Coronary artery (tissue), 2 donors: Measurements from ENCODE around the gene RNASEH2B.

ENCODE experiments used
- DNase-seq: peaks from one replicate; pipeline ENCODE4 v3.0.0-alpha.2; 2017; ENCODE audit warnings: low spot score
- H3K27ac ChIP-seq, 2 donors: fragments of 200-600 bp; sonication (generic); one replicate each; pipeline ENCODE4 v1.5.1; 2016 to 2019
- H3K4me3 ChIP-seq: fragments of 200-600 bp; sonication (generic); 2 replicates; pipeline ENCODE4 v1.5.1; 2016; ENCODE audit warnings: mild to moderate bottlenecking, moderate library complexity
- CTCF ChIP-seq: fragments of 200-600 bp; sonication (generic); IDR thresholded peaks from one replicate; pipeline ENCODE4 v1.5.1; 2019; ENCODE audit warnings: antibody characterized with exemption

Gene RNASEH2B

DNA sequence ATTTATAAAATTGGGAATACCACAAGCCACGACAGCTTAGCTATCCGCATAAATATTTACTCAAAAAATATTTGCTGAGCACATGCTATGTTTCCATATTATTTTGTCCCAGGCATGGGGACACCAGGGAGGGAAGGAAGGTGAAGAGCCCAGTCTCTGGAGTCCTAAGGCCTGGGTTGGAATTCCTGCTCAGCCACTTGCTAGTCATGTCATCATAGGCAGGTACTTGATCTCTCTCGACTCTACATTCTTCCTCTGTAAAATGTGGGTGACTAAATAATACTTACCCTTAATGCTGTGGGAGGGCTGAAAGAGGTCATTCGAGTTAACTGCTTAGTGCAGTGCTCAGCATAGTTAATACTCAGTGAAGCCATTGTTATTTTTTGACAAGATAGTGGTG lies 4.3 kb upstream of the RNASEH2B start:
- H3K27ac ChIP-seq: no peak overlapping the region
- DNase-seq: no peak
- TF ChIP-seq CTCF: no peak
- no peak overlapping the region for H3K4me3 ChIP-seq

DNA sequence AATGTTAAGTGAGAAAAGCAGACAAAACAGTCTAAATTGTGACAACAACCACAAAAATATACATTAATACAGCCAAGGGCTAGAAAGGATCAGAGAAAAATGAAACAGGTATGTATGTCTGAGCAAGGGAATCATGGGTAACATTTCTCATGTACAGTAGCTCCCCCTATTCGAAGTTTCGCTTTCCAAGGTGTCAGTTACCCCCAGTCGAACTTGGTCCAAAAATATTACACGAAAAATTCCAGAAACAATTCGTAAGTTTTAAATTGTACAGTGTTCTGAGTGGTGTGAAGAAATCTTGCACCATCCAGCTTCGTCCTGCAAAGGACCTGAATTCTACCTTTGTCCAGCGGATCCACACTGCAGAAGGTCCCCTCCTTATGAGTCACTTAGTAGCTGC lies 1.8 kb upstream of the RNASEH2B start:
- no peak overlapping the region for H3K27ac ChIP-seq

GRCh38 chr13:50908371-50908770 lies 1.2 kb upstream of the RNASEH2B start:
- TF ChIP-seq CTCF: no peak
- H3K4me3 ChIP-seq: no peak overlapping the region
- DNase-seq: no peak
- no peak overlapping the region for H3K27ac ChIP-seq

More for the DNA sequence above, 1.8 kb upstream of the RNASEH2B start:
- DNase-seq: no peak
- no peak for TF ChIP-seq CTCF
- no peak overlapping the region for H3K4me3 ChIP-seq

GRCh38 chr13:50910485-50910805 lies 854 bp downstream of the RNASEH2B start:
- Histone ChIP-seq H3K4me3 (peak overlapping the region; percentile 85), H3K27ac (peak overlapping the region; percentile 87 to 88)
- no peak for DNase-seq
- TF ChIP-seq CTCF: no peak

GRCh38 chr13:50911081-50911631 lies 1.6 kb downstream of the RNASEH2B start:
- no peak for DNase-seq
- TF ChIP-seq CTCF: no peak
- H3K27ac ChIP-seq: peak overlapping the region; percentile 87 to 88
- H3K4me3 ChIP-seq: peak overlapping the region; percentile 85

DNA sequence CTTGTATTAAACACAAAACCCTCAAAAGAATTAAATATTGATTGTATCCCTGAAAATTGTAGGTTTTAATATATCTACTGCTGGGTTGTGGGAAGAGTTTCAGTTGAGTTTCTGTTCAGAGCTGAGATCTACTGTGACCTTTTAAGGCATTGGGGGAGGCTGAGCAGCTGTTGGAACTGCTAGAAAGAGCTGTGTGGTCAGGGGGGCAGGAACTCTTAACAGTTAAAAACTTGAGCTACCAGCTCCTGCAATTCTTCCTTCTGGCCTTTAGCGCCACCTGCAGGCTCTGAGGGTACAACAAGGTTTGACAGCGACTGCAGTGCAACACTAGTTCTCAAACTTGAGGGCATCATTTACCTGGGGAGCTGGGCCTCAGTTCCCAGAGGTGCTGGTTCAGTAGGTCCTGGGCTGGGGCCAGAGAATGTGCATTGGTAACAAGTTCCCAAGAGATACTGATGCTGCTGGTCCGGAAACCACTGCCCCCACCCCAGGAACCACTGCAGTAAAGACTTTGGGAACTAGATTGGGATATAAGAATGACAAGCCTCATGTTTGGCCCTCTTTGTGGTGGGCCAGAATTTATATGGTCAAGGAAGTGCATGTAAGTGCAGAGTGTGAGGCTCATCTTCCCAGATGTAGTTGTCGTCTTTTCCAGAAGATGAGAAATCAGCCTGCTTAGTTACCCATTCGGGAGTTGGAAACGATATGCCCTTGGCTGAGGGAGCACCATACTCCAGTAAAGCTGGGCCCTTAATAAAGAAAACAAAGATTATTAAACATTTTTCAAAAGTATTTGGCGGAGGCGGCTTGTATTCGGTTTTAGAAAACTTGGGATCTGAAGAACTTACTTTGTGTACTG lies 2.6 kb downstream of the RNASEH2B start:
- Histone ChIP-seq H3K27ac (no peak overlapping the region), H3K4me3 (no peak overlapping the region)
- peak; percentile 72 for TF ChIP-seq CTCF
- DNase-seq: peak; percentile 87

GRCh38 chr13:50912851-50913250 lies 3.3 kb downstream of the RNASEH2B start:
- Histone ChIP-seq H3K27ac (no peak overlapping the region), H3K4me3 (no peak overlapping the region)
- TF ChIP-seq CTCF: no peak
- no peak for DNase-seq
